HG03457 (cell line): ENCODE data around the gene SLC24A3.

Source experiments
- ATAC-seq: cut with Tn5 transposase; IDR thresholded peaks from one replicate; pipeline ENCODE4 v1.9.1; 2021; ENCODE audit warnings: moderate number of reproducible peaks; ENCODE audit not compliant: unreplicated experiment

The SLC24A3 gene

DNA sequence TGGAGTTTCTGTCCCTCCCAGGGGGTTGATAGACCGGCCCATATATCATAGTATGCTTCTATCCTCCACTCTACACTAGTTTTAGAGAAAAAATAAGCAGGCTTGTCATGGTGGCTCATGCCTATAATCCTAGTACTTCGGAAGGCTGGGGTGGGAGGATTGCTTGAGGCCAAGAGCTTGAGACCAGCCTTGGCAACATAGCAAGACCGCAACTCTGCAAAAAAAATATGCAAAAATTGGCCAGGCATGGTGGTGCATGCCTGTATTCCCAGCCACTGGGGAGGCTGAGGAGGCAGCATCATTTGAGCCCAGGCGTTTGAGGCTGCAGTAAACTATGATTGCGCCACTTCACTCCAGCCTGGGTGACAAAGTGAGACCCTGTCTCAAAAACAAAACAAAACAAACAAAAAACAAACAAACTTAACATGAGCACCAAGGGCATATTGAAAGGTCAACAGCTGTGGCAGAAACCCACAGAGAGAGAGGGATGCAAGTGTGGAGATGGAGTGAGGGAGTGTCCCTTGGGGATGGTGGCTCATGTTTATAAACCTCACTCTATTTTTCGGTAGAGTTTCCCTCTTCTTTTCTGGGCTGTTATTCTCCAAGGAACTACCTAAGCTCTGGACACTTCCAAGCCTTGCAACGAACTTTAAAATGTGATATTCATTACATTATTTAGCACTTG, 24.1 kb downstream of the SLC24A3 start:
- ATAC-seq, result no peak

DNA sequence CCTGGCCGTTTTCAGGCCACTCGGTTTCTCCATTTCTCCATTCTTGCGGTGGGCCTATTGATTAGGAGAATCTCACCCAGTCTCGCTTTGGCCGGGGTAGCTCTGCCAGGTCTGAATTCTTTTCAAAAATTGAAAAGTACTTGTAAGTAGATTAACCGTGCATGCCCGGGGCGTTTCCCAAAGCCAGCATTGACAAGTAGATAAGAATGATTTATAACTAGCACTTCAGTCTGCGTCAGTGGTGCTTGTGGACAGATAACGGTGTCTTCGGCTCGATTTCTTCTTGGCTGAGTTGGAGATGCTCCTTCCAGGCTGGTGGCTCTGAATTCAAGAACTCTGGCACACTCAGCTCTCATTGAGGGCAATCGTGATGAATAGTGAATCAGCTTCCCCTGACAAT, 29.0 kb downstream of the SLC24A3 start:
- no peak for ATAC-seq

DNA sequence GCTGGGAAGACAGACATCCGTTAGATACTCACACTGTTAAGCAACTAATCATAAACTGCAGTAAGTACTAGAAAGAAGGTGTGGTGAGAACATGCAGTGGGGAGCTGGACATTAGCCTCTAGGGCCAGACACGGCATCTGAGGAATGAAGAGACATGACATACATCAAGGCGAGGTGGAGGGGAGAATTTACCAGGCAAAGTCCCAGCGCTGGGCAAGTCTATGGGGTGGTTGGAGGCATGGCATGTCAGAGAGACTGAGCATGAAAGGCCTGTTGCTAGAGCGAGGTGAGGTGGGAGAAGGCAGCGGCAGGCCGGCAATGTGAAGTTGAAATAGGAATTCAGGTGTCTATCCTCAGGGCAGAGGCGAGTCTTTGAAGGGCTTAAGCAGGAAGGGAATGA, 31.8 kb downstream of the SLC24A3 start:
- no peak for ATAC-seq

DNA sequence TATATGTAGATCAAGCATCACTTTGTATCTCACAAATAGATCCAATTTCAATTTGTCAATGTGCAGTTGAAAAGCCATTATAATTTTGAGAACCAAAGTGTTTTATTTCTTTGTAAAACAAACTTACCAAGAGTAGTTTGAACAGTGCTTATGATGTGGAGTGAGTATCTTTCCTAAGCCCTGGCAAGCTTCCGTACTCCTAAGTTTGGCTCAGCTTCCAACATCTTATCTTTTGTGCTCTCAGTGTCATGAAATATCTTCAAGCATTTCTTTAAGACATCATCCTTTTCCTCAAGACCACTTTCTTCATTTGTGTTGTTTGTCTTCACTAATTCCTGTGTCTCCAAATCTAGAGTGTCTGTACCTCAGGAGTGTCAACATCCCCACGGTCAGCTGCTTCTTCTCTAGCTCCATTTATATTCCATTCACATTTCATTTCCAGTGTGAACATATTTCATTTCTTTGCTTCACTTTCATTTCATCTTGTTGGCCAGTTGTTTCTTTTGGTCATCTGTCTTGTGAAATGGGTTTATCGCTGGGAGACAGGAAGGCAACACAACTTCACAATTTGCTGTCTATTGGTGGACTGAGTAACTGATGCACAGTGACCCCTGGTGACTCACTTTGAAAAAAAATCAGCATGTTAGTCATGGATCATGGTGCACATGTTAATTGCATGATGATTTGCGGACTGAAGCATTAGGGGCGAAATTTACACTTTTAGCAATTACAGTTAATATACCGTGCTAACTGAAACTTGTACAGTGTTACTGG, 36.9 kb downstream of the SLC24A3 start:
- no peak for ATAC-seq

DNA sequence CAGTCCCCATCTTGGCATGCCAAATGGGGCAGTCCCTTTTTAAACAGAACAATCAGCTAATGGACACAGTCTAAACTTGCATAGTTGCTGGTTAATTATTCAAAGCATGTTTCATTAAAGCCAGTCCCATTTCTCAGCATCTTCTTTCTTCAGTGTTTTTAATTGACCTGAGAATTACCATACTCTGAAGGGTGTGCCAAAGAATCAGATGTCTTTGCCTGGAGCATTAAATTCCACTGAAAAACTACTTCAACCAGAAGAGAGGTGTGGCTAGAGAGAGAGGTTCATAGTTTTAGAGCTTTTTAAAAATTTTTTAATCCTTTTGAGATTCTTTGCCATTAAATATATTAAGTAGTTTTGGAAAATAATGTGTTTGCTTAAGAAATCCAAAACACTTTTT, 37.9 kb downstream of the SLC24A3 start:
- no peak for ATAC-seq

DNA sequence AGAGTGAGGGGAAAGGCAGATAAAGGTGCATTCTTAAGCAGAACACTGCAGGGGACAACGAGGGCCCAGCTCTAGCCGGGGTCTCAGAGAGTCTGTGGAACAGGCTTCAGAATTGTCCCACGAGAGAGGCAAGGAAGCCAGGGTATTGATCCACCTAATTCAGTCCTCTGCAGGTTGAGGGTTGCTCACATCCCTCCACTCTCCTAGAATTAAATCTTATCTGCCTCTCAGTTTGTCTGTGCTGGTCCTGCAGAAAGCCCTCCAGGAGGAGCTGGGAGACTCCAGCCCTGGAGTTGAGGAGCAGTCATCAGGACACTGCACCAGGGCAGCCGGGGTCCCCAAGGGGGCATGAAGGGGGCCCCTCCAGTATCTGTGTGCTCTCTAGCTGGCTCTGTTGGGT, 39.1 kb downstream of the SLC24A3 start:
- no peak for ATAC-seq

DNA sequence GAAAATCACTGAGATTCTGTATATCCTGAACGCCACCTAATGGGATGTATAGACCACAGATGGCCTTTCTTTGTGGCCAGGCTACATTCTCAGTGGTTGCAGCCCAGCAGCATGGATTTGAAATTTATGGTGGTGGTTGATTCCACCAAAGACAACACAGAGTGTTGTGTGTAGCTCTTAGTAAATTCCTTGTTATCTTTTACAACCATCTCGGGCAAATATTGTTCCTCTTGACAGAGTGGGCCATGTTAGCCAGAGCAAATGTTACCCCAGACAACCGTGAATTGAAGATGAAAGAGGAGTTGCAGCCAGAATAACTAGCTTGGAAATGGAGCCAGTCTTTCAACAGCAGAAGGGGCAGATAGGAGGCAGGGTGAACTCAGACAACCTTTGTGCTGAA, 39.5 kb downstream of the SLC24A3 start:
- no peak for ATAC-seq

DNA sequence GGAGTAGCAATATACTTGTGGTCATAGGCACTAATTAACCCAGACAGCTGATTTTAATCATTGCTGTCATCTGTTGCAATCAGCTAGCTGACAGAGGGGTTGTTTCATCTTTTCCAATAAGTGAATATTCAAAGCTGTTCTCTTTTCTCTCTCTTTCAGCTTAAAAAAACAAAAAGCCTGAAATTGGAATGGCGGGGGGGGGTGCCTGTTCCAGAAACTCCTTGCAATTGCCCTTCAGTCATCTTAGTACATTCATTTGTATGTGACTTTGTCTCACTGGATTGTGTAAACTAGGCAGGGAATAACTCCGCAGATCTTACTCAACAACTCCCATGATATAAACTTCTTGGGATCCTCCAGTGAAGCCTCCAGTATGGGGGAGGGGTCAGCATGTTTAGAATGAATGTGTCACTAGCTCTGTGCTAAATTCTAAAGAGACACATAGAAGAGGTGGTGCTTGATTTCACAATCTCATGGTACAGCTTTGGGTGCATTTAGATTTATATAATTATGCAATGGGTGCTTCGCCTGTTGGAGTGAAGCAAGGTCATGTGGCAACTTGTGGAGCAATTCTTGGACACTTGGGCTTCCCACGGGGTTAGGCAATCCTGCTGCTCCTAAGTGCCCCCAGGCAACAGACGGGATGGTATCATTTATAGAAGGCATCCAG, 40.1 kb downstream of the SLC24A3 start:
- ATAC-seq, result no peak

DNA sequence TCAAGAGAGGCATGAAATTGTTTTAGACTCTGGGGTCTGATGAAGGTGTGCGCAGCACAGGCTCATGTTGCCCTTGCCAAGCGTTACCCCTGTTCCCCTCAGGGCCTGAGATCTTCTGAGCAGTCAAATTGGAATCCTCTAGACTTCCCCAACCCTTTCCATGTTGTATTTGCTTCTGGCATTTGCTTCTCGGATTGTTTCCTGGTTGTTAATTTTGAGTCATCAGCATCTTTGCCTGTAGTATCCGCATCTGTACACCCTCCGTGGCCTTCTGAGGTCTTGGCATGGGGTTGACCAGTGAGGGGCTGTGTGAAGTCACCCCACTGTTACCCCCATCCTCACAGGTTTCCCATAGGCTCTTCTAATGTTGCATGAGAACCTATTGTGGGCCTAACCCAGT, 40.9 kb downstream of the SLC24A3 start:
- no peak for ATAC-seq

DNA sequence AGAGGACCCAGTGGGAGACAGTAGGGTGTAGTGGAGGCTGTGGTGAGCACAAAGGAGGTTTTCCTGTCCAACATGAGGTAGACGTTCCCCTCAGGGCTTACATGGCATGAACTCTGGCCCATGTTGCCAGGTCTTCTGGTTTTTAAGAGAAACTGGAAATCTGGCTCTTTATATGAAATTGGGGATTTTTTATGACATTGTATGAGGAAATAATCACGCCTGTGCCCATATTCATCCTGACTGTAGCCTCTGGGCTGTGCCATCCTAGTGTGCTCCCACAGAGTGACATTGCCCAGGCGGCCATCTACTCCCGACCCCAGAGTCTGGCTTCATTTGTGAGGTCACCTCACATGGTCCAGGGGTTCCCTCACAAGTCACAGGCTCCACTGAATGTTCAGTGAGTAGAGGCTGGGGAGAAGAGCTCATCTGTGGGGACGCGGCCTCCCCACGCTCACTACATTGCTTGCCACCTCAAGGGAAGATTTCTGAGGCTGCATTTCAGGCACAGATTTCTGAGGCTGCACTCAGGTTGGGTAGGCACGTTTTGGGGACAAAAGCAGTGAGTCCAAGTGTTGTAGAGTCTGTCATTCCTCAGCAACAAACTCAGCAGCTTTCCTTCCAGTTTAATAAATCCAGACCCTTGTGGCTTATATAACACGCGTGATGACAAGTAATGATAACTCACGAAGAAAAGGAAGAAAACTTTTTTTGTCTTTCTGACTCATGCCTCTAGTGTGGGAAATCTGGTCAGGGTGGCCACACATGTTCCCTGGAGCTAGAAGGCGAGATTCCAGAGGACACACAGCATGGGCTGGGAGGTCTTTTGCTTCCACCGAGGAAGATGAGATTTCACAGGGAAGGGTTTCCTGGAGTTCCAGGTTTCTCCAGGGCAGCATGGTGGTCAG, 41.7 kb downstream of the SLC24A3 start:
- no peak for ATAC-seq

DNA sequence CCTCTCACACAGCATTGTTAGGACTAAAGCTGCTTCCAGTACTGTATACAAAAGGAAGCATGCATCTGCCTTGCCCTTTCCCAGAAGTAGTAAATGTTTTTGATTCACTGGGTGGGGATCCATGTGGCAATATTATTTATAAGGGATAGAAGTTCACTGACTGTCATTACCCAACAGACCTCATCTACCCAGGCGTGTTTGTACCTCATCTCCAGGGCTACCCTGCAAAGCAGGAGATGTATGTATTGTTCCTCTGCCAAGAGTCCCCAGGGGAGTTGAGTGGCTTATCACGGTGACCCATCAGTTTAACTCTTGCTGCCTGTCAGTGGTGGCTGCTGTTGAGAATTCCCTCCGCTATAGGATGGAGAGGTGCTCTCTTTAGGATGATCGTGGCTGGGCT, 42.5 kb downstream of the SLC24A3 start:
- ATAC-seq, result no peak

DNA sequence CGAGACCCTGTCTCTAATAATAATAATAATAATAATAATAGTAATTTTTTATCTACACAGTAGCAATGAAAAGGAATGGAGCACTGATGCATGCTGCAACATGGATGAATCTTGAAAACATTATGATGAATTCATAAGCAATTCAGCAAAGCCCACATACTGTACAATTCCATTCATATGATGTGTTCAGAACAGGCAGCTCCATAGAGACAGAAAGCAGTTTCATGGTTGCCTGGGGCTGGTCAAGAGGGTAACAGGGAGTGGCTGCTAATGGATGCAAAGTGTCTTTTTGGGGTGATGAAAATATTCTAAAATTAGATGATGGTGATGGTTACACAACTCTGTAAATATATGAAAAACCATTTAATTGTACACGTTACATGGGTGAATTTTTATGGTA, 43.6 kb downstream of the SLC24A3 start:
- ATAC-seq, result no peak

DNA sequence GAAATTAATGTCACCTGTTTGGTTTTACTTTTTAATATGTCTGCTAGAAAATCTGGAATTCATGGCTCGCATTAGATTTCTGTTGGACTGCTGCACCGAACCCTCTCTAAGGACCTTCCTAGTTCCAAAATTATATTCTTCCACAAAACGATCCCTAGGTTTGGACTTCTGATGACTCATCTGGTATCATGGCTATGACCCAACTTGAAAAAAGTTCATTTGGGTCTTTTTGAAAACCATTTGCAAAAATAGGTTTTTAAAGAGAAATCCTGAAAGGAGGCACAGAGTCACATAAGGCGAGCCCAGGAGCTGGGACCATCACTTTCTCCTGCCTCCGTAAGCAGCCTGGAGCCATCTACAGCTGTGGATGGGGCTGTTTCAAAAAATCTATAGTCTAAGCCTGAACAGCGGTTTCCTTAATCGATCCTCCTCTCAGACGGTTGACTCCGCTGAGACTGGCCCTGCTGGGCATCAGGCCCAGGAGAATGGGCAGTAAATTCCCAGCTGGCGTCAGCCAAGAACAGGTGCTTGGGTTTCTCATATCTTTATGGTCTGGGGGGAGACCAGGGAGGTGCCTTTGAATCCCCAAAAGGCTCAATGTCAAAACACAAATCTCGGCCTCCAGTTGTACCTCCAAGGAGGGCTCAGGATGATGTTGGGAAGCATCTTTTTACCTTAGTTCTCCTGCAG, 44.6 kb downstream of the SLC24A3 start:
- no peak for ATAC-seq

DNA sequence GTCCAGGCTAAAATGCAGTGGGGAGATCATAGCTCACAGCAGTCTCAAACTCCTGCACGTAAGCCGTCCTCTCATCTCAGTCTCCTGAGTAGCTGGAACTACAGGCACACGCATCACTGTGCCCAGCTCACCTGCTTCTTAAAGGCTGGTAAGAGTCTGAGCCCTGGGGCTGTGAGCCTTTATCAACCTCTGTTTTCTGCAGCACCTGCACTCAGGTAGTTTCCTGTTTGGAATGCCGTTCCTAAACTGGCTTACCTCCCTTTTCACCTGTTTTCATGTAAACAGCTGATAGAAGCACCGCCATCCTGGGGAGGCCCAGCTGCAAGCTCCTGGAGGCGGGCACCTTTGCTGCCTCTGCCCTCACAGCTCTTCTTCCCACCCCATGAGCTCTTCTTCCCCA, 45.4 kb downstream of the SLC24A3 start:
- ATAC-seq, result no peak

DNA sequence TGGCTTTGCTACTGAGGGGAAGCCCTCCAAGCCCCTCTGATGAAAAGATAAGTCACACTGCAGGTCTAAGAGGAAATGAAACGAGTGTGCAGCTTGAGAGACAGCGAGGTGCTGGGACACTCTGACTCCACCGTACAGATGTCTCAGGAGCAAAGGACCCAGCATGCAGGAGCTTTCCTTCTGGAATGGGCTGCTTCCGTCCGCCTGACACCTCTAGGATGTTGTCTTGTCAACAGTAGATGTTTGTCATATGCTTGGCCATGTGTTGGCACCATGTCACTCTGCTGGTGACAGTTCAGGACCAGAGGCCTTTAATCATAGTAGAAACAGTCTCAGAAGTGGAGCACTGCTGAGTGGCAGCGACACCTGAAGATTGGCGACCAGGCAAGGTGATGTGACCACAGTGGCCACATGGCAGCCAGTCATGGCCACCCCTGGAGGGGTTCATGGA, 46.7 kb downstream of the SLC24A3 start:
- no peak for ATAC-seq

DNA sequence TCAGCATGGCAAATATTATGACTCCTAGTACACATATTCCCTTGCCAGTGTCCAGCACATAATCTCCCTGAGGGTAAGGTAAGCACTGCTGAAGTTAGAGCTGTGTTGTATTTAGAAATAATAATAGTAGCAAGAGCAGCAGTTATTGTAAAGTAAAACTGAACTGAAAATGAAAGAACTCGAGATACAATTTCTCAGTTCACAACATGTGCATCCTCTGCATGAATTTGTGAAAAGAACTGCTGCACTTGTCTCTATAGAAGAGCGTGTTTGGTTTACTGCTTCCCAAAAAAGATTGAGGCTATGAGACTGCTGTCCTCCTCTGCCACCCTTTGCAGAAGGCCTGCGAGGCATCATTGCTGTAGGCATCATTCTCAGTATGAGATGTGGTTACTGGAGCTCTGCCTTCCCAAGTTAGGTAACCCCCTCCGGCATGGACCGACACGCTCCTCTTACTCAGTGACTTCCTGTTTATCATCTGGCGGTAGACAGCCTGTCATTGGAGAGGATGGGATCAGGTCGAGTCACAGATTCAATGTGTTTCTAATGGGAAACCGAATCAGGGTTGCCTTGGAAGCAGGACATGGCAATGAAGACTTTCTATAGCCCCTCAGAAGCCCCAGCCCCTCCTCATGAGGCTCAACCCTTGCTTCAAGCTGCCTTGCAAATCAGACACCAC, 48.1 kb downstream of the SLC24A3 start:
- ATAC-seq, result no peak

DNA sequence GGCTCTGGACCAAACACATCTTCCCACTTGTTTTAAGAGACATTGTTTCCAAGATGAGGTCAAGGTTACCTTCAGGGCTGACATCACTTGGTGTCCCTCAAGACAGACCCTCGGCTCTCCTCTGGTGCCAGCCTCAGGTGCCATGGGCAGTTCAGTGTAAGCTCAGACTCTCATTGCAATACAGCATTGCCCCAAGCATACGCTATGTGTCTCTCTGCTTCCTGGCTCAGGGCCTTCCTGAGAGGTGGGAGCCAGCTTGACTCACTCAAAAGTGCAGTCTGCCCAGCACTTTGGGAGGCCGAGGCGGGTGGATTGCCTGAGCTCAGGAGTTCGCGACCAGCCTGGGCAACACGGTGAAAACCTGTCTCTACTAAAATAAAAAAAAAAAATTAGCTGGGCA, 51.7 kb downstream of the SLC24A3 start:
- ATAC-seq, result no peak

DNA sequence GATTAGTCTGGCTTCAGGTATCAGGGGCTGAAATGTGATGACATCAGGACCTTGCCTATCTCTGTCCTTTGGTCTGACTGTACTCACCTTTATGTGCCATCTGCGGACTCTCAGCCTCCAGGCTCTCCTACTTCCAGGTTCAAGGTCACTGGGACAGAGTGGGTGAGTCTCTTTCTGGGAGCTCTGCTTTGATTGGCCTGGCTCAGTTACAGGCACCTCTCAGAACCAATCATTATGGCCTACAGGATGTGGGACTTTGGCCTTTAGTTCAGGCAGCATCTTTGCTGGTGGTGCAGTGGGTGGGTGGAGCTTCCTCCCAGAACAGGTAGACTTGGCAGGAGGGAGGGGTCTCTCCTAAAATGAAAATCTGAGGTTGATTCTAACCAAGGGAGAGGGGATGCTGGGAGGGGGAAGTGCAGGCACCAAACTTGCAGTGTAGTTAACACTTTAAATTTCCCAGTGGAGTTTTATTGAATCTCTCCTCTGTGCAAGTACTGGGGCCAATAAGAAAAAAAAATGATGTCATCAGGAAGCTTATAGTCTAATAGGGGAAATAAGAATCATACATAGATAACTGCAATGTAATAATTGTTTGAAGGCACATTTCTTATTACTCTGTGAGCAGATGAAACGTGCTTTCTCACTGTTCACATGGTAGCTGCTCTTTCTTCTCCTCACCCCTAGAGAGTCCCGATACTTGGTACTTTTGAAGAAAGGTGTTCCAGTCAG, 53.4 kb downstream of the SLC24A3 start:
- ATAC-seq, result no peak

DNA sequence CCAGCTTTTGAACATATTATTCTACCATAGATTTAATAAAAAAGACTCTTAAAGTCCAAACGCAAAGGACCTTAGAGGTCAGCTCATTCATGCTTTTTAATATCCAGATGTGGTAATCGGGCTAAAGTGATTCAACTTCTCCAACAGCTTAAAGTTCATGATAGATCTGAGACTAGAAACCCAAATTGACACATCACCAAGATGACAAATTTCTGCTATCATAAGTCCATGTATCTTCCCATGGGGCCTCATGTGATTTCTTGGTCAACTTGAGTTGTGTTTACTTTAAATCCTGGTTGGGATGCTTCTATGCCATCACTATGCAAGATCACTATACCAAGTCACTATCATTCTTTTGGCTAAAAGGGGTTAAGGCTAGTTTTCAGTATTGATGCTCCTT, 56.0 kb downstream of the SLC24A3 start:
- ATAC-seq, result no peak
